H9 (cell line): ENCODE results near the gene TMEM91. TPM values are rescaled to one million over a fixed set of nuclear protein-coding genes. Genes with fewer than 3 reads are reported as not detected.

Experiments used
- DNase-seq: peaks from one replicate; pipeline ENCODE4 v3.0.0-alpha.2; 2017
- H2AFZ ChIP-seq: one replicate; pipeline ENCODE4 v1.6.1; 2013; ENCODE audit warnings: mild to moderate bottlenecking, low read length, control low read depth, moderate library complexity
- H2AK5ac ChIP-seq: 2 replicates; pipeline ENCODE4 v1.6.1; 2013; ENCODE audit warnings: low read length, control low read depth, mixed read lengths; ENCODE audit not compliant: insufficient read length
- H2BK120ac ChIP-seq: one replicate; pipeline ENCODE4 v1.6.1; 2013; ENCODE audit warnings: low read depth, mild to moderate bottlenecking, low read length, control low read depth, inconsistent platforms; ENCODE audit not compliant: poor library complexity, severe bottlenecking
- H2BK12ac ChIP-seq: 2 replicates; pipeline ENCODE4 v1.6.1; 2013; ENCODE audit warnings: low read length, control low read depth, mixed read lengths, low read depth; ENCODE audit not compliant: insufficient read length
- H2BK15ac ChIP-seq: 2 replicates; pipeline ENCODE4 v1.6.1; 2013; ENCODE audit warnings: low read depth, low read length, control low read depth
- H2BK20ac ChIP-seq: one replicate; pipeline ENCODE4 v1.6.1; 2013; ENCODE audit warnings: low read depth, mild to moderate bottlenecking, low read length, control low read depth, inconsistent platforms; ENCODE audit not compliant: poor library complexity, severe bottlenecking
- H2BK5ac ChIP-seq: 2 replicates; pipeline ENCODE4 v1.6.1; 2013; ENCODE audit warnings: low read length, control low read depth, mixed read lengths; ENCODE audit not compliant: insufficient read length
- H3K14ac ChIP-seq: 2 replicates; pipeline ENCODE4 v1.6.1; 2013; ENCODE audit warnings: low read length, control low read depth; ENCODE audit not compliant: insufficient read depth
- H3K18ac ChIP-seq: 2 replicates; pipeline ENCODE4 v1.6.1; 2013; ENCODE audit warnings: low read depth, mild to moderate bottlenecking, mixed read lengths, low read length, control low read depth; ENCODE audit not compliant: insufficient read length
- H3K23ac ChIP-seq: 2 replicates; pipeline ENCODE4 v1.6.1; 2013; ENCODE audit warnings: low read length, control low read depth, mixed read lengths, low read depth; ENCODE audit not compliant: insufficient read length
- H3K23me2 ChIP-seq: 2 replicates; pipeline ENCODE4 v1.6.1; 2013; ENCODE audit warnings: low read depth, mild to moderate bottlenecking, mixed read lengths, low read length, control low read depth; ENCODE audit not compliant: insufficient read length, poor library complexity, severe bottlenecking
- H3K27ac ChIP-seq: 2 replicates; pipeline ENCODE4 v1.5.1; 2013; ENCODE audit warnings: low read length, control low read depth, mixed read lengths, low read depth; ENCODE audit not compliant: insufficient read length
- H3K27me3 ChIP-seq: 2 replicates; pipeline ENCODE4 v1.6.1; 2013; ENCODE audit warnings: low read length, control low read depth, inconsistent platforms; ENCODE audit not compliant: insufficient read depth
- H3K4ac ChIP-seq: 2 replicates; pipeline ENCODE4 v1.6.1; 2013; ENCODE audit warnings: low read depth, mild to moderate bottlenecking, control low read depth, inconsistent platforms, low read length, moderate library complexity
- H3K4me1 ChIP-seq: 2 replicates; pipeline ENCODE4 v1.6.1; 2013; ENCODE audit warnings: low read length, control low read depth, inconsistent platforms; ENCODE audit not compliant: insufficient read depth
- H3K4me2 ChIP-seq: 2 replicates; pipeline ENCODE4 v1.6.1; 2013; ENCODE audit warnings: low read length, control low read depth, mixed read lengths; ENCODE audit not compliant: insufficient read length, insufficient read depth
- H3K56ac ChIP-seq: 2 replicates; pipeline ENCODE4 v1.6.1; 2013; ENCODE audit warnings: low read depth, mild to moderate bottlenecking, mixed read lengths, low read length, control low read depth; ENCODE audit not compliant: insufficient read length
- H3K79me1 ChIP-seq: 2 replicates; pipeline ENCODE4 v1.6.1; 2013; ENCODE audit warnings: low read depth, mild to moderate bottlenecking, moderate library complexity, low read length, control low read depth, inconsistent platforms; ENCODE audit not compliant: insufficient read depth, poor library complexity, severe bottlenecking
- H3K79me2 ChIP-seq: 2 replicates; pipeline ENCODE4 v1.6.1; 2013; ENCODE audit warnings: low read length, control low read depth, inconsistent platforms; ENCODE audit not compliant: insufficient read depth
- H3K9ac ChIP-seq: 2 replicates; pipeline ENCODE4 v1.6.1; 2013; ENCODE audit warnings: low read length, control low read depth, mixed read lengths; ENCODE audit not compliant: insufficient read length; ENCODE audit errors: extremely low read depth
- H3K9me3 ChIP-seq: one replicate; pipeline ENCODE4 v1.6.1; 2013; ENCODE audit warnings: low read depth, low read length, inconsistent platforms; ENCODE audit not compliant: control insufficient read depth
- H3T11ph ChIP-seq: one replicate; pipeline ENCODE4 v1.6.1; 2013; ENCODE audit warnings: mild to moderate bottlenecking, low read length, control low read depth, inconsistent platforms
- H4K20me1 ChIP-seq: one replicate; pipeline ENCODE4 v1.6.1; 2013; ENCODE audit not compliant: control insufficient read depth, insufficient read length, insufficient read depth
- H4K5ac ChIP-seq: 2 replicates; pipeline ENCODE4 v1.6.1; 2013; ENCODE audit warnings: low read depth, mild to moderate bottlenecking, mixed read lengths, low read length, control low read depth; ENCODE audit not compliant: insufficient read length
- H4K8ac ChIP-seq: replicated peaks from 2 replicates; pipeline ENCODE4 v1.6.1; 2013; ENCODE audit warnings: low read length, control low read depth, mixed read lengths, low read depth; ENCODE audit not compliant: insufficient read length
- H4K91ac ChIP-seq: 2 replicates; pipeline ENCODE4 v1.6.1; 2013; ENCODE audit warnings: low read depth, mild to moderate bottlenecking, moderate library complexity, mixed read lengths, low read length, control low read depth; ENCODE audit not compliant: insufficient read length
- H3K27ac Mint-ChIP-seq, 3 experiments: 2 replicates in 2 of 3; 3 replicates in 1 of 3; pipeline ENCODE4 v1.8.0; 2020 to 2021; ENCODE audit warnings: mixed read lengths in 3 of 3, mild to moderate bottlenecking in 1 of 3, moderate library complexity in 1 of 3
- H3K27me3 Mint-ChIP-seq: 2 replicates; pipeline ENCODE4 v1.8.0; 2021; ENCODE audit warnings: low read depth, mild to moderate bottlenecking, moderate library complexity, mixed read lengths
- H3K36me3 Mint-ChIP-seq, 3 experiments: 2 replicates in 2 of 3; 3 replicates in 1 of 3; pipeline ENCODE4 v1.8.0; 2020 to 2021; ENCODE audit warnings: low read depth in 3 of 3, mixed read lengths in 3 of 3; ENCODE audit not compliant: insufficient read depth in 1 of 3
- H3K4me1 Mint-ChIP-seq, 2 experiments: 2 replicates each; pipeline ENCODE4 v1.8.0; 2020; ENCODE audit warnings: mixed read lengths in 2 of 2
- H3K4me3 Mint-ChIP-seq, 2 experiments: 2 replicates in 1 of 2; 3 replicates in 1 of 2; pipeline ENCODE4 v1.8.0; 2020 to 2021; ENCODE audit warnings: mild to moderate bottlenecking in 2 of 2, mixed read lengths in 2 of 2, moderate library complexity in 1 of 2
- H3K9me3 Mint-ChIP-seq, 2 experiments: 2 replicates in 1 of 2; 3 replicates in 1 of 2; pipeline ENCODE4 v1.8.0; 2020; ENCODE audit warnings: mild to moderate bottlenecking in 2 of 2, mixed read lengths in 2 of 2, moderate library complexity in 1 of 2
- CTCF ChIP-seq: fragments of 200-600 bp; sonication (generic); conservative IDR thresholded peaks from 3 replicates; pipeline ENCODE4 v1.8.0; 2021; ENCODE audit warnings: antibody characterized with exemption, mild to moderate bottlenecking
- WGBS: extraction: QIAGEN DNeasy Blood & Tissue Kit; methylation state at CpG from one replicate; pipeline ENCODE4 v1.1.7; 2013; ENCODE audit warnings: missing lambda C conversion rate, low lambda C conversion rate, mixed read lengths; ENCODE audit not compliant: insufficient read length; ENCODE audit errors: extremely low coverage; 5-methylcytosine and 5-hydroxymethylcytosine counted together
- total RNA-seq: library from RNA; stranded (reverse); gene quantifications from 2 replicates; pipeline ENCODE4 v1.2.1, GENCODE V29; 2021

Gene TMEM91
- total RNA-seq, 1 experiment from 2014 or later = 5.7 TPM

GRCh38 chr19:41353466-41354342 lies 22.6 kb upstream of the TMEM91 start, which contains the start of gene TGFB1:
TGFB1 (minus strand) TSS chr19:41353922; CDS start chr19:41353044, 878 bp downstream.
- H3K4me1 Mint-ChIP-seq = peaks cover 21 to 22% of the 10 kb centered on the region in 2 experiments
- H2AFZ ChIP-seq = no peak within 1 kb of the TSS
- no peaks in the 10 kb centered on the region; the same call in 1 of the 2 replicates for H3K4me1 ChIP-seq
- H3K18ac ChIP-seq = no peak within 1 kb of the TSS
- peak; percentile 75 for DNase-seq
- peaks cover 0 to 13% (median 2%) of the 10 kb centered on the region in 3 experiments; a peak in 4 of 7 replicates for H3K36me3 Mint-ChIP-seq
- no peaks in the 10 kb centered on the region for H3K79me1 ChIP-seq
- peaks cover 26% of the 10 kb centered on the region for H3K23me2 ChIP-seq
- peak; percentile 93 for TF ChIP-seq CTCF
- peak within 1 kb of the TSS; percentile 55; the same call in 1 of the 2 replicates for H3K14ac ChIP-seq
- H3K79me2 ChIP-seq = no peaks in the 10 kb centered on the region
- H4K5ac ChIP-seq = no peak within 1 kb of the TSS
- no peak within 1 kb of the TSS for H4K91ac ChIP-seq
- H3K4me3 Mint-ChIP-seq = peak within 1 kb of the TSS; percentile 75 to 93
- no peaks in the 10 kb centered on the region; a peak in 1 of 5 replicates for H3K9me3 Mint-ChIP-seq
- H2BK12ac ChIP-seq = no peak within 1 kb of the TSS
- H3K56ac ChIP-seq = no peak within 1 kb of the TSS
- H3K4me2 ChIP-seq = peak within 1 kb of the TSS; percentile 63
- H3K27ac Mint-ChIP-seq = no peak within 1 kb of the TSS; a peak in 2 of 7 replicates
- H2BK20ac ChIP-seq = no peak within 1 kb of the TSS
- no peak within 1 kb of the TSS for H3K23ac ChIP-seq
- no peak within 1 kb of the TSS for H2AK5ac ChIP-seq
- H3K9ac ChIP-seq = no peak within 1 kb of the TSS
- peaks cover 44% of the 10 kb centered on the region for H3K27me3 Mint-ChIP-seq
- no peak within 1 kb of the TSS for H3K27ac ChIP-seq
- peaks cover 10% of the 10 kb centered on the region; the same call in 1 of the 2 replicates for H3K27me3 ChIP-seq
- H3K9me3 ChIP-seq = no peaks in the 10 kb centered on the region
- no CpG with 5 or more reads among the region's 78 CpGs for WGBS
- no peak within 1 kb of the TSS for H3T11ph ChIP-seq
- H3K4ac ChIP-seq = no peak within 1 kb of the TSS
- H2BK5ac ChIP-seq = no peak within 1 kb of the TSS
- no peak within 1 kb of the TSS for H2BK120ac ChIP-seq
- no peaks in the 10 kb centered on the region for H4K20me1 ChIP-seq
- no peak within 1 kb of the TSS for H4K8ac ChIP-seq
- no peak within 1 kb of the TSS for H2BK15ac ChIP-seq
